Measurements from ENCODE around the gene DPP3.

DNA sequence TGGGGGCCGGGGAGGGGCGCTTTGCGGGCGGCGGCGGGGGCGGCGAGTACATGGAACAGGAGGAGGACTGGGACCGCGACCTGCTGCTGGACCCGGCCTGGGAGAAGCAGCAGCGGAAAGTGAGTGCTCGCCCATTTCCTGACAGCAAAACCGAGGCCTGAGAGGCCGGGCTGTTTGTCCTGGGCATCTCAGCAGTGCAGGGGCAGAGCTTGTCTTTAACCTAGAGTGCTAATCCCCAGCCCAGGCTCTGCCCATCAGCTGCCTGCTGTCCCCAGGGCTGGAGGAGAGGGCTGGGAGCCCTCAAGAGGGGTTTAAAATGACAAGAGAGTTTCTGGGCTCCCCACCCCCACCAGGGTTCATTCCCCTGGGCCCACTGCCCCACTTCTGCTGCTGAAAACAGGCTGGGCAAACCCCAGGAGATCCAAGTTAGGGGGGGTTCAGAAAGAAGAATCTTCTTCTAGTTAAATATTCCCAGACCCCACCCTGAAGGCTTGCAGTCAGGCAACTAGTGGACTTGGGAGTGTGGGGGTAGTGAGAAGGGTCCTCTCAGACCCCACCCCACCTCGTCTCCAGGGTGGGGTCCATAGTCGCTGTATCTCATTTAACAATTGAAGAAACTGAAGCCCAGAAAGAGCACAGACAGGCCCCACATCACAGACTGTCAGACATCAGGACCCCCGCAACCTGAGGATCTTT lies 66.9 kb downstream of the DPP3 start:
- no peak for TF ChIP-seq HNF4A (conservative IDR thresholded peaks at IDR 0.05)
- TF ChIP-seq, protein P1, sequence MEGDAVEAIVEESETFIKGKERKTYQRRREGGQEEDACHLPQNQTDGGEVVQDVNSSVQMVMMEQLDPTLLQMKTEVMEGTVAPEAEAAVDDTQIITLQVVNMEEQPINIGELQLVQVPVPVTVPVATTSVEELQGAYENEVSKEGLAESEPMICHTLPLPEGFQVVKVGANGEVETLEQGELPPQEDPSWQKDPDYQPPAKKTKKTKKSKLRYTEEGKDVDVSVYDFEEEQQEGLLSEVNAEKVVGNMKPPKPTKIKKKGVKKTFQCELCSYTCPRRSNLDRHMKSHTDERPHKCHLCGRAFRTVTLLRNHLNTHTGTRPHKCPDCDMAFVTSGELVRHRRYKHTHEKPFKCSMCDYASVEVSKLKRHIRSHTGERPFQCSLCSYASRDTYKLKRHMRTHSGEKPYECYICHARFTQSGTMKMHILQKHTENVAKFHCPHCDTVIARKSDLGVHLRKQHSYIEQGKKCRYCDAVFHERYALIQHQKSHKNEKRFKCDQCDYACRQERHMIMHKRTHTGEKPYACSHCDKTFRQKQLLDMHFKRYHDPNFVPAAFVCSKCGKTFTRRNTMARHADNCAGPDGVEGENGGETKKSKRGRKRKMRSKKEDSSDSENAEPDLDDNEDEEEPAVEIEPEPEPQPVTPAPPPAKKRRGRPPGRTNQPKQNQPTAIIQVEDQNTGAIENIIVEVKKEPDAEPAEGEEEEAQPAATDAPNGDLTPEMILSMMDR (IDR thresholded peaks at IDR 0.05; ENCODE audit: low read depth, low read length, missing input control), result no peak
- TF ChIP-seq, protein P2, sequence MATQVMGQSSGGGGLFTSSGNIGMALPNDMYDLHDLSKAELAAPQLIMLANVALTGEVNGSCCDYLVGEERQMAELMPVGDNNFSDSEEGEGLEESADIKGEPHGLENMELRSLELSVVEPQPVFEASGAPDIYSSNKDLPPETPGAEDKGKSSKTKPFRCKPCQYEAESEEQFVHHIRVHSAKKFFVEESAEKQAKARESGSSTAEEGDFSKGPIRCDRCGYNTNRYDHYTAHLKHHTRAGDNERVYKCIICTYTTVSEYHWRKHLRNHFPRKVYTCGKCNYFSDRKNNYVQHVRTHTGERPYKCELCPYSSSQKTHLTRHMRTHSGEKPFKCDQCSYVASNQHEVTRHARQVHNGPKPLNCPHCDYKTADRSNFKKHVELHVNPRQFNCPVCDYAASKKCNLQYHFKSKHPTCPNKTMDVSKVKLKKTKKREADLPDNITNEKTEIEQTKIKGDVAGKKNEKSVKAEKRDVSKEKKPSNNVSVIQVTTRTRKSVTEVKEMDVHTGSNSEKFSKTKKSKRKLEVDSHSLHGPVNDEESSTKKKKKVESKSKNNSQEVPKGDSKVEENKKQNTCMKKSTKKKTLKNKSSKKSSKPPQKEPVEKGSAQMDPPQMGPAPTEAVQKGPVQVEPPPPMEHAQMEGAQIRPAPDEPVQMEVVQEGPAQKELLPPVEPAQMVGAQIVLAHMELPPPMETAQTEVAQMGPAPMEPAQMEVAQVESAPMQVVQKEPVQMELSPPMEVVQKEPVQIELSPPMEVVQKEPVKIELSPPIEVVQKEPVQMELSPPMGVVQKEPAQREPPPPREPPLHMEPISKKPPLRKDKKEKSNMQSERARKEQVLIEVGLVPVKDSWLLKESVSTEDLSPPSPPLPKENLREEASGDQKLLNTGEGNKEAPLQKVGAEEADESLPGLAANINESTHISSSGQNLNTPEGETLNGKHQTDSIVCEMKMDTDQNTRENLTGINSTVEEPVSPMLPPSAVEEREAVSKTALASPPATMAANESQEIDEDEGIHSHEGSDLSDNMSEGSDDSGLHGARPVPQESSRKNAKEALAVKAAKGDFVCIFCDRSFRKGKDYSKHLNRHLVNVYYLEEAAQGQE (IDR thresholded peaks at IDR 0.05), result no peak
- TF ChIP-seq, protein P3, sequence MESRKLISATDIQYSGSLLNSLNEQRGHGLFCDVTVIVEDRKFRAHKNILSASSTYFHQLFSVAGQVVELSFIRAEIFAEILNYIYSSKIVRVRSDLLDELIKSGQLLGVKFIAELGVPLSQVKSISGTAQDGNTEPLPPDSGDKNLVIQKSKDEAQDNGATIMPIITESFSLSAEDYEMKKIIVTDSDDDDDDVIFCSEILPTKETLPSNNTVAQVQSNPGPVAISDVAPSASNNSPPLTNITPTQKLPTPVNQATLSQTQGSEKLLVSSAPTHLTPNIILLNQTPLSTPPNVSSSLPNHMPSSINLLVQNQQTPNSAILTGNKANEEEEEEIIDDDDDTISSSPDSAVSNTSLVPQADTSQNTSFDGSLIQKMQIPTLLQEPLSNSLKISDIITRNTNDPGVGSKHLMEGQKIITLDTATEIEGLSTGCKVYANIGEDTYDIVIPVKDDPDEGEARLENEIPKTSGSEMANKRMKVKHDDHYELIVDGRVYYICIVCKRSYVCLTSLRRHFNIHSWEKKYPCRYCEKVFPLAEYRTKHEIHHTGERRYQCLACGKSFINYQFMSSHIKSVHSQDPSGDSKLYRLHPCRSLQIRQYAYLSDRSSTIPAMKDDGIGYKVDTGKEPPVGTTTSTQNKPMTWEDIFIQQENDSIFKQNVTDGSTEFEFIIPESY (IDR thresholded peaks at IDR 0.05), result no peak
- no peak for TF ChIP-seq YY1 (IDR thresholded peaks at IDR 0.05)
- no peak for TF ChIP-seq NR2F2 (IDR thresholded peaks at IDR 0.05)
- TF ChIP-seq TAF1 (conservative IDR thresholded peaks at IDR 0.05), result no peak
- no peak for TF ChIP-seq EGR1 (IDR thresholded peaks at IDR 0.05; ENCODE audit: low read depth in 2 of 2)
- TF ChIP-seq JUND (IDR thresholded peaks at IDR 0.05), result no peak
- TF ChIP-seq FOXA1 (IDR thresholded peaks at IDR 0.05), result no peak
- no peak for TF ChIP-seq HNF4G (IDR thresholded peaks at IDR 0.05)
- no peak for TF ChIP-seq RAD21 (IDR thresholded peaks at IDR 0.05)
- TF ChIP-seq, protein P4, sequence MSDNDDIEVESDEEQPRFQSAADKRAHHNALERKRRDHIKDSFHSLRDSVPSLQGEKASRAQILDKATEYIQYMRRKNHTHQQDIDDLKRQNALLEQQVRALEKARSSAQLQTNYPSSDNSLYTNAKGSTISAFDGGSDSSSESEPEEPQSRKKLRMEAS (IDR thresholded peaks at IDR 0.05), result no peak
